ENCODE measurements around the gene SCARB2.

The SCARB2 gene

GRCh38 chr4:76144546-76144945, 69.1 kb downstream of the SCARB2 start:
- no peak for DNase-seq

- no peak for DNase-seq
Measured at GRCh38 chr4:76141241-76141640, 72.4 kb downstream of the SCARB2 start.

GRCh38 chr4:76127754-76128153, 85.9 kb downstream of the SCARB2 start:
- DNase-seq = no peak

- DNase-seq = no peak
Measured at GRCh38 chr4:76125816-76126215, 87.8 kb downstream of the SCARB2 start.

GRCh38 chr4:76120199-76120598, 93.4 kb downstream of the SCARB2 start:
- no peak for DNase-seq

- DNase-seq = no peak
Measured at GRCh38 chr4:76117536-76117935, 96.1 kb downstream of the SCARB2 start.

- no peak for DNase-seq
Measured at GRCh38 chr4:76116821-76117220, 96.8 kb downstream of the SCARB2 start.
